SK-N-SH treated with all-trans-retinoic acid at 6 μM for 48 hours (cell line): ENCODE results near the gene ADARB2.

Experiments
- ATAC-seq: fragments of 200-7000 bp; cut with Tn5 transposase; 3 replicates; pipeline ENCODE4 v1.9.1; 2020; ENCODE audit warnings: mild to moderate bottlenecking, moderate library complexity
- ARNTL ChIP-seq: fragments of 450-650 bp; formaldehyde crosslinking; IDR thresholded peaks from 2 replicates; pipeline ENCODE4 v1.5.0; 2020; ENCODE audit warnings: low read depth, mild to moderate bottlenecking, moderate library complexity, borderline replicate concordance
- BACH2 ChIP-seq: fragments of 250-450 bp; sonication (Bioruptor Pico); IDR thresholded peaks from 2 replicates; pipeline ENCODE4 v1.9.0; 2021; ENCODE audit warnings: mild to moderate bottlenecking, borderline replicate concordance
- CSDC2 ChIP-seq: fragments of 250-450 bp; sonication (Bioruptor Pico); IDR thresholded peaks from 2 replicates; pipeline ENCODE4 v1.5.0; 2020; ENCODE audit warnings: mild to moderate bottlenecking, moderate library complexity
- CSRNP3 ChIP-seq: fragments of 250-450 bp; sonication (Bioruptor Pico); IDR thresholded peaks from 2 replicates; pipeline ENCODE4 v1.5.1; 2021; ENCODE audit warnings: mild to moderate bottlenecking, moderate library complexity
- ESRRG ChIP-seq: fragments of 250-450 bp; sonication (Bioruptor Pico); IDR thresholded peaks from 2 replicates; pipeline ENCODE4 v1.6.1; 2021; ENCODE audit warnings: mild to moderate bottlenecking
- GLIS3 ChIP-seq: fragments of 250-450 bp; sonication (Bioruptor Pico); IDR thresholded peaks from 2 replicates; pipeline ENCODE4 v1.5.0; 2020; ENCODE audit warnings: mild to moderate bottlenecking, moderate library complexity
- ISL1 ChIP-seq: fragments of 250-450 bp; sonication (Bioruptor Pico); IDR thresholded peaks from 2 replicates; pipeline ENCODE4 v2.1.2; 2022; ENCODE audit warnings: mild to moderate bottlenecking, moderate library complexity
- OSR1 ChIP-seq: fragments of 250-450 bp; sonication (Bioruptor Pico); IDR thresholded peaks from 2 replicates; pipeline ENCODE4 v1.8.0; 2022; ENCODE audit warnings: moderate library complexity, mild to moderate bottlenecking, inconsistent platforms
- POU6F1 ChIP-seq: fragments of 250-450 bp; sonication (Bioruptor Pico); IDR thresholded peaks from 2 replicates; pipeline ENCODE4 v1.8.0; 2021; ENCODE audit warnings: low read depth, mild to moderate bottlenecking, moderate library complexity, borderline replicate concordance
- PPARA ChIP-seq: fragments of 250-450 bp; sonication (Bioruptor Pico); IDR thresholded peaks from 2 replicates; pipeline ENCODE4 v1.5.0; 2020; ENCODE audit warnings: mild to moderate bottlenecking, borderline replicate concordance
- RARB ChIP-seq: fragments of 250-450 bp; sonication (Bioruptor Pico); IDR thresholded peaks from 2 replicates; pipeline ENCODE4 v1.8.0; 2021; ENCODE audit warnings: mild to moderate bottlenecking, moderate library complexity
- SNAI2 ChIP-seq: fragments of 250-450 bp; sonication (Bioruptor Pico); IDR thresholded peaks from 2 replicates; pipeline ENCODE4 v1.5.0; 2020; ENCODE audit warnings: mild to moderate bottlenecking, moderate library complexity
- TCF4 ChIP-seq: fragments of 250-450 bp; sonication (Bioruptor Pico); IDR thresholded peaks from 2 replicates; pipeline ENCODE4 v1.8.0; 2021; ENCODE audit warnings: mild to moderate bottlenecking, moderate library complexity, borderline replicate concordance
- TOX ChIP-seq: fragments of 250-450 bp; sonication (Bioruptor Pico); IDR thresholded peaks from 2 replicates; pipeline ENCODE4 v1.8.0; 2021; ENCODE audit warnings: mild to moderate bottlenecking, moderate library complexity, borderline replicate concordance
- TSHZ2 ChIP-seq: fragments of 250-450 bp; sonication (Bioruptor Pico); IDR thresholded peaks from 2 replicates; pipeline ENCODE4 v1.5.0; 2020; ENCODE audit warnings: mild to moderate bottlenecking, moderate library complexity
- ZC3H10 ChIP-seq: fragments of 250-450 bp; sonication (Bioruptor Pico); IDR thresholded peaks from 2 replicates; pipeline ENCODE4 v1.5.1; 2021; ENCODE audit warnings: mild to moderate bottlenecking, moderate library complexity
- ZFP3 ChIP-seq: fragments of 250-450 bp; sonication (Bioruptor Pico); IDR thresholded peaks from 2 replicates; pipeline ENCODE4 v1.5.0; 2020; ENCODE audit warnings: mild to moderate bottlenecking, moderate library complexity
- ZFP30 ChIP-seq: fragments of 450-650 bp; formaldehyde crosslinking; IDR thresholded peaks from 2 replicates; pipeline ENCODE4 v1.5.0; 2022; ENCODE audit warnings: mild to moderate bottlenecking, moderate library complexity
- ZNF70 ChIP-seq: fragments of 450-650 bp; formaldehyde crosslinking; IDR thresholded peaks from 2 replicates; pipeline ENCODE4 v1.5.0; 2020; ENCODE audit warnings: mild to moderate bottlenecking, moderate library complexity
- ZNF8 ChIP-seq: fragments of 450-650 bp; formaldehyde crosslinking; IDR thresholded peaks from 2 replicates; pipeline ENCODE4 v1.5.0; 2020; ENCODE audit warnings: mild to moderate bottlenecking, moderate library complexity
- TF ChIP-seq, protein P1 (sequence below): fragments of 250-450 bp; sonication (Bioruptor Pico); IDR thresholded peaks from 2 replicates; pipeline ENCODE4 v1.5.1; 2020; ENCODE audit warnings: low read depth, mild to moderate bottlenecking, moderate library complexity
- TF ChIP-seq, protein P2 (sequence below): fragments of 250-450 bp; sonication (Bioruptor Pico); IDR thresholded peaks from 2 replicates; pipeline ENCODE4 v1.8.0; 2020; ENCODE audit warnings: mild to moderate bottlenecking, moderate library complexity, borderline replicate concordance

Gene ADARB2

DNA sequence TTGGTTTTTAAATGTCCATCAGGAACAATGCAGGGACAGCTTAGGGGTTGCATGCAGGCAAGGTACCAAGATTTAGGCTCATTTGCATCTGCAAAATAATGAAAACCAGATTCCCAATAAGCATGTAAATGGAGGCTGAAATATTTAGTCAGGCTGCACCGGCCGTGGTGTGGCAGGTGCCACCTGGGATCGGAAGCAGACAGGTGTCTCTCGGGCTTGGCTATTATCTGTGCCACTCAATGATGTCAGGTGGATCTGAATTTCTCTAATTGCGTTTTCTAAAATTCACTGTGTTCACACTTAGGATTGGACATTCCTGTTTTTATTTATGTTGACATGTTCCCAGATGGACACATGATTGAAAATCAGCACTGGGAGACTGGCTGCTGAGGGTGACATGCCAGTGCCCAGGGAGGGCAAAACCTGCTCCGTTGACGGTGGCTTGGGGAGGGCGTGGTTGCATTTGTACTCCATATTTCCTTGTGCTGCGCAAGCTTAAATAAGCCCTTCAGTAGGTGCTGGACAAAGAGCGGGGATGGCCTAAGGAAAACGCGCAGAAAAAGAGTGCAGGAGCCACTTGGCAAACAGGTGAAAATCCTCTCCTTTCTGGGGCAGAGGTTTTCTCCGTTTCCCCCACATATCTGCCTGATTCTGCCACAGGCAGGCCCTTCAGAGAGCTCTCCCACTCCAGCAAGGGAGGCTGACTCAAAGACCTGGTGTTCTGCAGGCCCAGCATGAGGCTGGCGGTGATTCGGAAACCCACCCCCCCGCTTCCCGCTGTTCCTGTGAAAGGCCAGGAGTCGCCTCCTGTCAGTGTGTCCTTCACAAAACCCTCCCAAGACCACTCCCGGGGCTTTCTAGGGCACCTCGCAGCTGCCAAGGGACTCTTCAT, 538.6 kb downstream of the ADARB2 start:
- no peak for ATAC-seq
- TF ChIP-seq, protein P1, sequence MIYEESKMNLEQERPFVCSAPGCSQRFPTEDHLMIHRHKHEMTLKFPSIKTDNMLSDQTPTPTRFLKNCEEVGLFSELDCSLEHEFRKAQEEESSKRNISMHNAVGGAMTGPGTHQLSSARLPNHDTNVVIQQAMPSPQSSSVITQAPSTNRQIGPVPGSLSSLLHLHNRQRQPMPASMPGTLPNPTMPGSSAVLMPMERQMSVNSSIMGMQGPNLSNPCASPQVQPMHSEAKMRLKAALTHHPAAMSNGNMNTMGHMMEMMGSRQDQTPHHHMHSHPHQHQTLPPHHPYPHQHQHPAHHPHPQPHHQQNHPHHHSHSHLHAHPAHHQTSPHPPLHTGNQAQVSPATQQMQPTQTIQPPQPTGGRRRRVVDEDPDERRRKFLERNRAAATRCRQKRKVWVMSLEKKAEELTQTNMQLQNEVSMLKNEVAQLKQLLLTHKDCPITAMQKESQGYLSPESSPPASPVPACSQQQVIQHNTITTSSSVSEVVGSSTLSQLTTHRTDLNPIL (CRISPR knock-in tag) = no peak
- TF ChIP-seq ZNF70 (CRISPR knock-in tag) (no peak), CSDC2 (no peak), TOX (CRISPR knock-in tag) (no peak), ZC3H10 (CRISPR knock-in tag) (no peak), TCF4 (CRISPR knock-in tag) (no peak), CSRNP3 (CRISPR knock-in tag) (no peak), OSR1 (CRISPR knock-in tag) (no peak), TSHZ2 (CRISPR knock-in tag) (no peak), ZNF8 (CRISPR knock-in tag) (no peak), RARB (CRISPR knock-in tag) (no peak), GLIS3 (CRISPR knock-in tag) (no peak), PPARA (CRISPR knock-in tag) (no peak), ESRRG (CRISPR knock-in tag) (no peak), ARNTL (CRISPR knock-in tag) (no peak), BACH2 (CRISPR knock-in tag) (no peak), ZFP30 (CRISPR knock-in tag) (no peak), POU6F1 (CRISPR knock-in tag) (no peak)

DNA sequence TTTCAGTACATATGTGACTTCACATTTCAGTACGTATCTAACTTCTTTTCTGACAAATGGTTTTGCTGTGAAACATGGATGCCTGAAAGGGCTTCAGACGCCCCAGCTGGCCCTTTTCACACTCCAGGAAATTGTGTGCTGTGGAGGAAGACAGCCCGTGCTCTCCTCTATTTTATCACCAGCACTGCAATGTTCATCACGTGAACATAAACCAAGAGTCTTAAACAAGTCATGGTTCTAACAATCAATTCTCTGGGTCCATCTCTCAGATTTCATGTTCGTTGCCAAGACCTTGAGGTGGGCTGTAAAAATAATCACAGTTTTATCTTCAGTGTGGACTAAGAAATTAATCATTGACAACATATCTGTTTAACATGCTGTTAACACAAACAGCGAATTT, 539.9 kb downstream of the ADARB2 start:
- ATAC-seq = no peak
- TF ChIP-seq ZNF8 (CRISPR knock-in tag) (no peak), CSDC2 (no peak), TOX (CRISPR knock-in tag) (no peak), PPARA (CRISPR knock-in tag) (no peak), ZC3H10 (CRISPR knock-in tag) (no peak), ISL1 (CRISPR knock-in tag) (no peak), CSRNP3 (CRISPR knock-in tag) (no peak), SNAI2 (CRISPR knock-in tag) (no peak), ESRRG (CRISPR knock-in tag) (no peak), ZFP3 (CRISPR knock-in tag) (no peak), TCF4 (CRISPR knock-in tag) (no peak), OSR1 (CRISPR knock-in tag) (no peak), ZNF70 (CRISPR knock-in tag) (no peak), BACH2 (CRISPR knock-in tag) (no peak), RARB (CRISPR knock-in tag) (no peak), TSHZ2 (CRISPR knock-in tag) (no peak), GLIS3 (CRISPR knock-in tag) (no peak)
- TF ChIP-seq, protein P1 (CRISPR knock-in tag) = no peak
- TF ChIP-seq, protein P2, sequence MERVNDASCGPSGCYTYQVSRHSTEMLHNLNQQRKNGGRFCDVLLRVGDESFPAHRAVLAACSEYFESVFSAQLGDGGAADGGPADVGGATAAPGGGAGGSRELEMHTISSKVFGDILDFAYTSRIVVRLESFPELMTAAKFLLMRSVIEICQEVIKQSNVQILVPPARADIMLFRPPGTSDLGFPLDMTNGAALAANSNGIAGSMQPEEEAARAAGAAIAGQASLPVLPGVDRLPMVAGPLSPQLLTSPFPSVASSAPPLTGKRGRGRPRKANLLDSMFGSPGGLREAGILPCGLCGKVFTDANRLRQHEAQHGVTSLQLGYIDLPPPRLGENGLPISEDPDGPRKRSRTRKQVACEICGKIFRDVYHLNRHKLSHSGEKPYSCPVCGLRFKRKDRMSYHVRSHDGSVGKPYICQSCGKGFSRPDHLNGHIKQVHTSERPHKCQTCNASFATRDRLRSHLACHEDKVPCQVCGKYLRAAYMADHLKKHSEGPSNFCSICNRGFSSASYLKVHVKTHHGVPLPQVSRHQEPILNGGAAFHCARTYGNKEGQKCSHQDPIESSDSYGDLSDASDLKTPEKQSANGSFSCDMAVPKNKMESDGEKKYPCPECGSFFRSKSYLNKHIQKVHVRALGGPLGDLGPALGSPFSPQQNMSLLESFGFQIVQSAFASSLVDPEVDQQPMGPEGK = no peak
